Cerebellar cortex (tissue), 1 donor: Measurements from ENCODE around the gene SCYGR5.
"Not testable (repeated sequence)": the region's sequence is repeated elsewhere in the genome, so short reads cannot be mapped to it uniquely, and the experiment has no call there.

Experiments
- DNase-seq: peaks from one replicate; pipeline ENCODE4 v3.0.0-alpha.2; 2015; ENCODE audit warnings: low spot score

SCYGR5 gene, protein sequence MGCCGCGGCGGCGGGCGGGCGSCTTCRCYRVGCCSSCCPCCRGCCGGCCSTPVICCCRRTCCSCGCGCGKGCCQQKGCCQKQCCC

DNA sequence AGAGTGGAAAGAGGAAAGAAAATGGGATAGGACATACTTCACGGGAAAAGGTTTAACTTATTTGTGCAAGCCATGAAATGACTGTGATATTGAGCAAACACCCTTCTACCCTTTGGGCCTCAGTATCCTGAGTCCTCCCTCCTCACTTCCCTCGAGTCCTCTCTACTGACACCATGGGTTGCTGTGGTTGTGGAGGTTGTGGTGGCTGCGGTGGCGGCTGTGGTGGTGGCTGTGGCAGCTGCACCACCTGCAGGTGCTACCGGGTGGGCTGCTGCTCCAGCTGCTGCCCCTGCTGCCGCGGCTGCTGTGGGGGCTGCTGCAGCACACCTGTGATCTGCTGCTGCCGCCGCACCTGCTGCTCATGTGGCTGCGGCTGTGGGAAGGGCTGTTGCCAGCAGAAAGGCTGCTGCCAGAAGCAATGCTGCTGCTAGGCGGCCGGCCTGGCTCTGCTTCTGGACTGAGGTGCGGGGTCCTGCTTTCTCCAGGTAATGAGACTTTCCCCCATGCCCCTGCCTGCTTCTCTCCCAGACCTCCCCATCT lies at the start of gene SCYGR5:
SCYGR5 (plus strand) TSS at position 174 of the 540 bp plus-strand sequence; CDS start at position 174, 0 bp downstream.
- DNase-seq, result not testable (repeated sequence)

DNA sequence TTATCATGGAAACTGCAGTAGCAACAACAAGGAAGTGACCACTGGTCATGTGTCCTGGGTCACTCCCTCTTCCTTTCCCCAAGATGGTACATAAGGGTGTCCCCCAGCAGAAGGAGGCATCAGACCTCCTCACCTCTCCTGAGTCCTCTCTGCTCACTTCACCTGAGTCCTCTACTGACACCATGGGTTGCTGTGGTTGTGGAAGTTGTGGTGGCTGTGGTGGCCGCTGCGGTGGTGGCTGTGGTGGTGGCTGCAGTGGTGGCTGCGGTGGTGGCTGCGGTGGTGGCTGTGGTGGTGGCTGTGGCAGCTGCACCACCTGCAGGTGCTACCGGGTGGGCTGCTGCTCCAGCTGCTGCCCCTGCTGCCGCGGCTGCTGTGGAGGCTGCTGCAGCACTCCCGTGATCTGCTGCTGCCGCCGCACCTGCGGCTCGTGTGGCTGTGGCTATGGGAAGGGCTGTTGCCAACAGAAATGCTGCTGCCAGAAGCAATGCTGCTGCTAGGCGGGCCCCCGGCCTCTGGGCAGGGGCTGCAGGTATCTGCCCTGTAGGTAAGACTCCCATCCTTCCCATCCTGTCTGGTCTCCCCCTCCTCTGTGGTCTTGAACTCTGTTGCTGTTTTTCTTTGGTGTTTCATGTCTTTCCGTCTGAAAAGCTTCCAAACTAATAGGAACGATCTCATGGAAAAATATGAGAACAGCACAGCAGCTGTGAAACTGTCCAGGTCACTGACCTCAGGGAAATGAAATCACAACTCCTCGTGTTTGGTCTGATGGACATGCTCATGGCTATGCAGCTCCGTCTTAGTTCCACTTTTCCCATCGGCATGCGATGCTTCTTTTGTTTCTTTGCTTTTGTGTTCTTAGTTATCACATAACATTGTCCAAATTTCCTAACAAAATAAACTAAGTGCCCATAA lies 49.0 kb upstream of the SCYGR5 start, which contains the start of gene SCYGR4:
SCYGR4 (plus strand) TSS at position 183 of the 915 bp plus-strand sequence; CDS start at position 183, 0 bp downstream.
- DNase-seq, result no peak

DNA sequence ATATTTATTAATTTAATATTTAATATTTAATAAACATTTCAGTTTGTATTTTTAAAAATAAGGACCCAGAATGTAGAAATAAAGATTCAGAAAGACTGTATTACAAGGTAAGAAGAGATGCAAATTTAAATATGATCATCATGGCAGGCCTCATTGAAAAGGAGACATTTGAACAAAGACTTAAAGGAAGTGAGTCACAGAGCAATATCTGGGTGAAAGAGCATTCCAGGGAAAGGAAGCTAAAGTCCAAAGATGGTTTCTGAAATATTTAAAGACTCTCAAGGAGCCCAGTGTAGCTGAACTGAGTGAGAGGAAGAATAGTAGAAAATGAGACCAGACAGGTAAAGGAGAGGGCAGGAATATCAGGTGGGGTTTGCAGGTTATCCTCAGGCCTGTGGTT lies 43.4 kb upstream of the SCYGR5 start:
- no peak for DNase-seq

DNA sequence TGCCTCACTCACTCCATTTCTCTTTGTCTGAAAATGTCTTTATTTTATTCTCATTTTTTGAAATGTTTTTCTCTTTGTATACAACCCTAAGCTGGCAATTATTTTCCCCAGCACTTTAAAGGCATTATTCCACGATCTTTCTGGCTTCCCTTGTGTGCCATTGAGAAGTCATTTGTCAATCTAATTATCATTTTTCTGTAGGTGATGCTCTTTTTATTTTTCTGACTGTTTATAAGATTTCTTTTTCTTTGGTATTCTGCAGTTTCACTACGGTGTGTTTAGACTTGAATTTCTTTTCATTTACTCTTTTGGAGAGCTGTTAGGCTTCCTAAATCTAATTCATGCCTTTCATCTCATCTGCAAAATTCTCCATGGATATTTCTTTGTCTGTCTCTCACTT lies 41.2 kb upstream of the SCYGR5 start:
- no peak for DNase-seq

DNA sequence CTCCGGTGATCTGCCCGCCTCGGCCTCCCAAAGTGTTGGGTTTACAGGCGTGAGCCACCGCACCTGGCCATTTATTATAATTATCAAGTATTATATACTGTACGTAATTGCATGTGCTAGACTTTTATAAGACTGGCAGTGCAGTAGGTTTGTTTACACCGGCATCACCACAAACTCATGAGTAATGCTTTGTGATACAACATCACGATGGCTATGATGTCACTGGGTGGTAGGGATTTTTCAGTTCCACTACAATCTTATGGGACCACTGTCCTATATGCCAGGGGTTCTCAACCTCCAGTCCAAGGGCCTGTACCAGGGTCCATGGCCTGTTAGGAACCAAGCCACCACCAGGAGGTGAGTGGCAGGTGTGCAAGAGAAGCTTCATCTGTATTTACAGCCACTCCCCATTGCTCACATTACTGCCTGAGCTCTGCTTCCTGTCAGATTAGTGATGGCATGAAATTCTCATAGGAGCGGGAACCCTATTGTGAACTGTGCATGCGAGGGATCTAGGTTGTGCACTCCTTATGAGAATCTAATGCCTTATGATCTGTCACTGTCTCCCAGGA lies 39.9 kb upstream of the SCYGR5 start:
- no peak for DNase-seq

DNA sequence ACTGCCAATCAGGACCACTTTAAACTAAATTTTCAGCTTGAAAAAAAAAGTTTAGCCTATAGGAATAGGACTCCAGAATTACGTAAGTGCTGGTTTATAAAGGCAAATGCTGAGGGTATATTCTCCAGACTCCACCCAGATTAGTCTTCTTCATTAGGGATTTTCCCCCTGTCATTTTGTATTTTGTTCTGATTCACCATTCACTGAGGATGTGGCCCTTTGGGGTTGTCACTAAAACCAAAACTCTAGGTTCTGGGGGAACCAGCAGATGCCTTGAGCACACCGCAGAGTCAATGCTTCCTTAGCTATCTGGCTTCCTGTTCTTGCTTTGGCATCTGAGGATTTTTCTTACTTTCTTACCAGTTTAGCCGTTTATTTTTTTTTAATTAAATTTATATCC lies 38.8 kb upstream of the SCYGR5 start:
- DNase-seq, result no peak

DNA sequence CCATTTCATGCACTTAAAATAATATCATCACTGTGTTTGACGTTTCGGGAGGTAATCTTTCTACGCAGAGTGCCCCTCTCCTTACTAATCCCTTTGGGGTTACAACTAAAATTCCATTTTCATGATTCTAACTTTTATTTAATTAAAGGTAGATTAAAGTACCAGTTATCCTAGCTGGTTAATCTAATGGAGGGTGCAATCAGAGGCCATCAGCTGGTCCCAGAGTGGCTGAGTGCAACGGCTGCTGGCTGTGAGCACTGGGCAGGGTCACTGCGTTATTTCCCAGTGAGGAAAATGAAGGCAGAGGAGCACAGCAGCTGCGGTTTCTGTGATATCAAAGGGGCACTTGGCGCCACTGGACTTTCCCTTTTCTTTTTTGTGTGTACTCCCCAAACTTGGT lies 37.2 kb upstream of the SCYGR5 start:
- no peak for DNase-seq

DNA sequence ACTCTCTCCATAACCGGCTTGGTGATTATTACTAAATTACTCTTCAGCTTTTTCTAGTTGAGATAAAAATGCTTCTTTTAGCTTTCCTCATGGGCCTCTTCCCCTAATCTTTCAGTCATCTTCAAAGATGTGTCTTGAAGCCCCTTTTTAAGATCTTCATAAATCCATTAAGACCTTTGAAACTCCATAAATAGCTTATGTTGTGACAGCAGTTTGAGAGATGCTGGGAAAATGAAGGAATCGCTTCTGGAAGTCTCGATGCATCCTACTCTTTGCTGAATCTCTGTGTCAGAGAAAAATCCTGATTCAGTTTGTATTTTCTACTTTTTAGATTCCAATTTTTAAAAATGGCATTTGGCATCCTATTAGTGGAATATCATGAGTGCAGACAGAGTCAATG lies 36.3 kb upstream of the SCYGR5 start:
- no peak for DNase-seq

DNA sequence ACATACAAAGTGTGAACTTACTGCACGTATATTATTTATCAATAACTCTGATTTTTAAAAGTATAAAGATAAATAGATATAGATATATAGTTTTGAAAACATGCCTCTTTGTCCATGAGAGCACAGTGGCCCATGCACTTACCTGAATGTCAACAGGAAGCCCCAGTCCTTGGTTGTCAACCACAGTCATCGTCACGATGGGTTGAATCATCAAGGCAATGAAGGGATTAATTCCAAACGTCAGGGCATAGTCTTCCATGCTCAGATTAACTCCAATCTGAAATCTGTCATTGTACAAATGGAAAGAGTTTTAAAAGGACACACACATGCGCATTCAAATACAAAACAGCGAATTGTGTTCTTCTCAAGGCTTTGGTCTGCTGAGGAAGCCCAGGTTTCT lies 33.8 kb upstream of the SCYGR5 start:
- DNase-seq, result no peak

DNA sequence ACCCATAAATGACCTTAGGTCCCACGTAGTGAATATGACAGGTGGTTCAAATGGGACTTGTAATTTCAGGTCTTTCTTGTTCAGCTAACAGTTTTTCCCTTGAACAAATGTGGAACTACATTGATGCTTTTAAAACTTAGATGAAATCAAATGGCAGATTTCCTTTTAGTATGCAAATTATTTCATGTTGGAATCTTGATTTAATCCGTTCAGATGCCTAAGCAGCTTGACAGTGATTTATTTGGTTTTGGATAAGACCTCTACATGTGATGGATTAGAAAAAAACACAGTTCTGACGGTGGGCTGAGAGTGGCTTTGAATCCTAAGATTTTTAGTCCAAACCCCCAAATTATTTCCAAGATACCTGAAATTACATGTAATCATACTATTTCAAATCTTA lies 32.4 kb upstream of the SCYGR5 start:
- no peak for DNase-seq

DNA sequence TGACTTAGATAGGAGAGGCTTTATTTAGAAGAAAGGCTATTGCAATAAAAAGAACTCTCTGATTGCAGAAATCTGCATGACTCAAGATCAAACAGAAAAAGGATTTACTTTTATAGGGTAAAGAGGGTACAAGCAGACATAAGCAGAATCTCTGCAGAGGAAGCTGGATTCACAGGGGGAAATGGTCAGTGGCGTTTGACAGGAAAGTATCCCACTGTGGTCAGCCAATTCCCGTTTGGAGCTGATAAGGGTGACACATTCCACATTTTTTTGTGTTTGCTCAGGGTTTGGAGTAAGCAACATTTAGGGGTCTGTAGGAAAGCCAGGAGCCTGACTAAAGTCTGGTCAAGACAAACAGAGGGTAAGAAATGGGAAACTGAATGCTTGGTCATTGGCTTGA lies 23.9 kb upstream of the SCYGR5 start:
- no peak for DNase-seq

DNA sequence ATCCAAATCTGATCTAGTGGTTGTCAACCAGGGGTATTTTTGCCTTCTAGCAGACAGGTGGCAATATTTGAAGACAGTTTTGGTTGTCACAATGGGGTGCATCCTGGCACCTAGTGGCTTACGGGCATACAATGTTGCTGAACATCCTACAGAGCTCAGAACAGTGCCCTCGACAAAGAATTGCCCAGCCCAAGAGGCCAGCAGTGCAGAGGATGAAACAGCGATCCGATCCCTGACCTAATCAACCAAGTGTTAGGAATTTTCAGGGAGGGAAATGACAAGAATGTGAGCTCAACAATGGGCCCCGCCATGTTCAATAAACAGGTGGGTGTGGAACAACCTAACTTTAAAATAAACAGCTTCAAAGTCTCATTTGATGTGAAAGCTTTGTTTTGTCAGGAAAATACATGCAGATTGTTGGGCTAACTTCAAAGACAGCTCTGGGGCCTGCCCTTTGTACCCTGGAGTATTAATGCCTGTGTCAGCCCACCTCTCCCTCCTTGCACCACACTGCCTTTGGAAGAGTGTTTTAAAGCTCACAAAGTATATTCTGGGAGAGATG lies 22.5 kb upstream of the SCYGR5 start:
- DNase-seq, result no peak

DNA sequence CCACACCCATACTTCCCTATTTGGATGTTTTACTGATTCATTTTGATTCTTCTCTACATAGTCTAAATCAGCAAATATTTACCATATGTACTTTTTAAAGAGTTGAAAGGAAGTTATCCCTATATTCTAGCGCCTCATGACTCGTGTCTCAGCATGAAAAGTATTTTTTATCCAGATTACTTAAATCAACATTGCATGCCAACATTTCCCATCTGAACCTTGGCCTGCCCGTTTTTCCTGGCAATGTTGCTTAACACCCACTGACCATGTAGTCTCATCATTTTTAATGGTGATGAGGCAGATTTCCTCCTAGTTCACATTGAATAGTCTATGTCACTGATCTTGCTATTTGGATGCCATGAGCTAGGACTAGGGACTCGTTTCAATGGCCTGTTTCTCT lies 13.2 kb upstream of the SCYGR5 start:
- no peak for DNase-seq

DNA sequence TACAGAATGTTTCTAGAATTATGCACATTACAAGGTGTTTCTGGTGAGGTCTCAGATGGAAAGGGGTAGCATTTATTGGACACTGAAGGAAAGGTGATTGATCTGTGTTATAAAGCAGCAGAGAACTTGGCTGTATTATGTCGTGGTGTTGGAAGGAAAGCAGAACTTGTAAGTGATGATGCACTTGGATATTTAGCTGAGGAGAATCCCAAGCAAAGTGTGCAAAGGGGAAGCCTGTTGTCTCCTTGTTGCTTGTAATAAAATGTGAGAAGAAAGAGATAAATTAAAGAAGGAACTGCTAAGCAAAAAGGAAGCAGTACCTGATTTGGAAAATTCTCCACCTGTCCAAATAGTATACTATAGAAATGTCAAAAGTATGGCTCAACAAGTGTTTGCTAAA lies 12.2 kb upstream of the SCYGR5 start:
- no peak for DNase-seq

DNA sequence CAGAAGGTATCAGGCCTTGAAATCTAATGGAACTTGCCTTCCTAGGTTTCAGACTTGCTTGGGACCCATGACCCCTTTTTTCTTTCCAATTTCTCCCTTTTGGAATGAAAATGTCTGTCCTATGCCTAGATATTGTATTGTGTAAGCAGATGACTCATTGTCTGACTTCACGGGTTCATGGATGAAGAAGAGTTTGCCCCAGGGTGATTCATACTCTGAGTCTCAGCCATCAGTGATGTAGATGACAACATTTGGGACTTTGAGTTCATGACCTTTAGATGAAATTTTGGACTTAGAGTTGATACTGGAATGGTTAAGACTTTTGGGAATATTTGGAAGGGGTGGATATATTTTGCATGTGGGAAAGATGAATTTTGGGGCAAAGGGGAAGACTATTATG lies 11.2 kb upstream of the SCYGR5 start:
- no peak for DNase-seq

DNA sequence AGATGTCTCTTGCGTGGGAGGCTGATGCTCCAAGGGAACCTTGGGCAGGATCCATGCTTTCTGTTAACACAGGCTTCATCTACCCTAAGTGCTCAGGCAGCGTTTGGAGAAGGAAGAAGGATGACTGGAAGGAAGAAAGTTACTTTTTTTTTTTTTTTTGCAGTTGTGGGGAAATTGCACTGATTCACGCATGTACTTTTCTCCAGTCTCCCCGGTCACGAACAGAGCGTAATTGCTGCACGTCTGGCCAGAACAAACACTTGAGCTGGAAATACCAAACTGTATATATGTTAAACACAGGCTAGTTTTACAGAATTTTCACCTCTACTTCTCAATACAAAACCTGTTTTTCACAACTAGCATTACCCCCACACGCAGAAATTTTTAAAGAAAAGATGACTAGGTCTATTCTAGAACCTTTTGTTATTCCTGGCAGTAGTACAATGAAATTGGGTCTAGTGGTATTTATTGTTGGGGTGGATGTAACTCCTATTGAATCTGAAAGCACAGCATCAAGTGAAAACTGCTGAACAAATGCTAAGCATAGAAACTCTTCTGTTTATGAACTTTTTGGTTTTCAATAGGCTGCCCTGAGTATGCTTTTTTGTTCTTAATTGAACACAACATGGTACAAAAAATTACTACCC lies 9.3 kb upstream of the SCYGR5 start:
- no peak for DNase-seq

DNA sequence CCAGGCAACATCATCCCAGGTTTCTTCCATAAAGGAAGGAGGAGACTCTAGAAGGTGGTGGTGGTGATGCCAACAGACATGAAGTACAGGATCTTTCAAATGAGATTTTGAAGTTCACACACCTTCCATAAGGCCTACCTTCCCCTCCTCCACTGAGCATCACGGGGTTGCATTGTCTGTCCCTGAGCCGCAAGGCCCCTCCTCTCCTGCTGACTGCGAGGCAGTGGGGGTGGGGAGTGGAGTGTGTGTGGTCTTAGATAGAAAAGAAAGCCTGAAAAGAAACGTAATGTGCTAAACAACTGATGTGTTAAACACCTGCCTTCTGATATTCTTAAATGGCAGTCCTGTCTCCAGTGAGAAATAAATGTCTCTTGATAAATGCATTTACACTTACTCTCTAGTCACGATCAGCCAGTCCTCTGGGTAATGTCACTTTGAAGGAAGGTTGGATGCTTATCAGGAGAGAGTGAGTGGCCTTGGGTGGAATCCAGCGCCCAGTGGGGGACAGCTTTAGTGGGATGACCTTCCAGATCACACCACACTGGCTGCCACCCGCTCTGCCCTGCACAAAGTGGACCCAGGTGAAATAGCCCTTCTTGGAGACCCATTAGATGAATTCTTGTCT lies 5.5 kb upstream of the SCYGR5 start:
- DNase-seq, result no peak

DNA sequence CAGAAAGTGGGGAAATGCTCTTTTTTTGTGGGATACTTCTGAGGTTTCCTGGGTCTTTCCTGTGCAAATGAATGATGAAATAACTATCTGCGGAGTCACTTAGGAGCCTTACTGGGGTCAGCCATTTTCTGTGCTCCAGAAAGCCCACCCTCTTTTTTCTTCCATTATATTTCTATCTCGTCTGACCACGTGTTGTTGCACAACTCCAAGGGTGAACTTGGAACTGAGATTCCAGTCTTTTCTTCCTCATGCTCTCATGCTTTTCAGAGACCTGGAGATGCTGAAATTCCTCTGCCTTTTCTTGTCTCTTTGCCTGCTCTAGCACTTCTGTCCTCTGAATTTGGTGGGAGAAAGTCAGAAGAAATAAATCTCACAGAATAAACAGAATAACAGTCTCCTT lies 4.8 kb upstream of the SCYGR5 start:
- no peak for DNase-seq

DNA sequence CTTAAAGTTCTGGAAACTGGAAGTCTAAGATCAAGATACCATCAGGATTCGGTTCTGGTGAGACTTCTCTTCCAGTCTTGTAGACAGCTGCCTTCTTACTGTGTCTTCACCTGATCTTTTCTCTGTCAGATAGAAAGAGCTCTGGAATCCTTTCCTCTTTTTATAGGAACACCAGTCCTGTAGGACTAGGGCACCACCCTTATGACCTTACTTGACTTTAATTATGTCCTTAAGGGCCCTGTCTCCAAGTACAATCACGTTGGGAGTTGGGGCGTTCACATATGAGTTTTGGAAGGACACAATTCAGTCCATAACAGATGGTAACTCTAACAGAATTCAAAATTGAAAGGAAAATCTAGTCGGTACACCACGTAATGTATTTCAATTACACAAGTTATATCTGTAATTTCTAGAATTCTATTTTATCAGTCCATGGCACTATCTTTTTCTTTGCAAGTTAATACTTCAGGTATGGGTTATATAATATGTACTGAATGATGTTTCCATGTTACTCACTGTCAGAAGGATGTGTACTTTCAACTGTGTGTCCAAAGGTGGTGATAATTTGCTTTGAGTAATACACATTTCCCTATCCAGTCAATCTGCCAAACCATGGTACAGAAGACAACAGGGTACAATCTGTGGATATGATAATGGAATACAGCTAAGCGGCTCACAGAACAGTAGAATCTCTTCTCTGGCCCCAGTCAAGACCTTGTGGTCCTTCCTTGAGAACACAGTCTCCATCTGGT lies 1.2 kb upstream of the SCYGR5 start:
- DNase-seq, result no peak

DNA sequence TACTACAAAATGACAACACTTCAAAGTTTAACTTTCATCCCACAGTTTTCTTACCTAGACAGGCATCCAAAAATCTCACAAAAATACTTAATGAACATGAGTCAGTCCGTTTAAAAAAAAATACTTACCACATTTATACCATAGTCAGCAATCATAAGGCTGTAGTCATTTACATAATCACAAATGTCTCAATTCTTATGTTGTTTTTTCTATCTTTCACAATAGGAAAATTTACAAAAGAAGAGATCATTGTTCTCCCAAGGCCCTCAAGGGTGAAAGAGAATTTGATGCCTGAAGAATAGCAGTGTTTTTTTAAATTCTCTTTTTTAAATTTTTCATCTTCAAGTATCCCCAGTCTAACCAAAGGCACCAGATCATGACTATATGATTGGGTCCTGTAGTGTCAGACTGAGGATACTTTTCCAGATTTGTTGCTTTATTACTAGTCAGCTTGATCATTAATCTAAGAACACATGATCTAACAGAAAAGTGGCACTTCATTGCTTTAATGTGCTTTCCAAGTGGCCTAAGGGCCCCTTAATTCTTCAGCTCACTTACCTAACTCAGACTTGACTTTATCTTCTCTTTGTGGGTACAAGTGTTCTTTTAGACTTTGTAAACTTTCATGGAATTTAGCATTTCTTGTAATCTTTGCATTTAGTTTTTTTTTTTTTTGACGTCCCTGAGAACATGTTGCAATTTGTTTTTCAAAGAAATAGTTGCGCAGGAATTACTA lies 4.7 kb downstream of the SCYGR5 start:
- no peak for DNase-seq
